SK-N-MC (cell line): Measurements from ENCODE around the gene MEF2B.

Source experiments
- DNase-seq: peaks from one replicate; pipeline ENCODE4 v3.0.0-alpha.2; 2011; ENCODE audit warnings: low read depth, low spot score
- H3K27ac ChIP-seq: fragments of 200-600 bp; sonication (generic); 2 replicates; pipeline ENCODE4 v1.5.1; 2016; ENCODE audit warnings: mixed run types
- H3K36me3 ChIP-seq: fragments of 200-600 bp; sonication (generic); 2 replicates; pipeline ENCODE4 v1.6.1; 2017; ENCODE audit warnings: antibody characterized with exemption, low read length, mixed read lengths; ENCODE audit not compliant: insufficient read depth
- H3K4me3 ChIP-seq: fragments of 200-600 bp; sonication (generic); 2 replicates; pipeline ENCODE4 v1.5.1; 2016
- H3K9ac ChIP-seq: fragments of 200-600 bp; sonication (generic); 2 replicates; pipeline ENCODE4 v1.8.0; 2017; ENCODE audit warnings: mixed run types, mixed read lengths; ENCODE audit not compliant: insufficient read length
- H3K9me3 ChIP-seq: fragments of 200-600 bp; sonication (generic); 2 replicates; pipeline ENCODE4 v1.6.1; 2017; ENCODE audit warnings: low read depth, mild to moderate bottlenecking, antibody characterized with exemption, low read length, moderate library complexity, mixed read lengths
- EZH2 ChIP-seq: fragments of 200-600 bp; sonication (generic); IDR thresholded peaks from one replicate; pipeline ENCODE4 v1.6.1; 2017; ENCODE audit warnings: antibody characterized with exemption
- FOXP2 ChIP-seq: optimal IDR thresholded peaks from 2 replicates; pipeline ENCODE3; 2011; ENCODE audit warnings: mild to moderate bottlenecking, moderate library complexity; ENCODE audit not compliant: insufficient read depth; ENCODE audit errors: extremely low read length, control extremely low read depth
- POLR2AphosphoS5 ChIP-seq: IDR thresholded peaks from 2 replicates; pipeline ENCODE4 v1.6.1; 2012; ENCODE audit warnings: mild to moderate bottlenecking, low read depth, low read length, borderline replicate concordance

Gene MEF2B

DNA sequence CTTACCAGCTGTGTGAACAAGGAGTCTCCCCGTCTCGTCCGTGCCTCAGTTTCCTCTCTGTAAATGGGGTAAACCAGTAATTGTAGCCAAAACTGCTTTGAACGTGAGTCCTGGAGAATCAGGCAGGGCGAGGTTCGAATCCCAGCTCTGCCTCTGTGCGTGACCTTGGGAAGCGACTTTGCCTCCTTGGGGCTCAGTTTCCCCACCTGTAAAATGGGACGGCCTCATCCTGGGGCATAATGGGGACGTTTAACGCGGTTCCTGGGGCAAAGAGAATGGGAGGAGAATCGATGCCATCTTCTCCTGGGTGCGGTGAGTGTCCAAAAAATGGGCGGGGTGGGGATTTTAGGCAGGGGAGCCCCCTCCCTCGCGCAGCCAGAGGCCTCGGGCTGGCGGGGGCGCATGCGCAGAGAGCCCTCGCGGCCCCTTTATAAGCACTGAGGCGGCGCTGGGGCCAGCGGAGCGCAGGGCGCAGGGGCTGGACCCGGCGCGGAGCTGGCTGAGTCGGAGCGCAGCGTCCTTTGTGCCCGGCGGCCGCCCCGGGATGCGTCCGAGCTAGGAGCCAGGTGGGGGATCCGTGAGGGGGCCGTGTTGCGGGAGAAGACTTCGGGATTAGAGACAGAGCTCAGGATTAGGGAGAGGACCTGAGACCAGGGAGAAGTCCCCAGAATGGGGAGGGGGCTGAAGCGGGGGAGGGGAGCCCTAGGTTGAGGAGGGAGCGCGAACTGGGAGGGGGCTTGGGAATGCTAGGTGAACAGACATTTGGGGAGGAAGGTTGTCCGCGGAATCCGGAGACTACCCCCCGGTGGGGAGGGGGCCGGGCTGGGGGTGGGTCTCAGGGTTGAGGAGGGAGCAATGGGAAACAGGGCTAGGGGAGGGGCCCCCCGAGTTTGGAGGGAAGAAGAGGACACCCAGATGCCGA, 41.7 kb upstream of the MEF2B start, which contains the start of gene NCAN:
NCAN (plus strand) TSS at position 460 of the 922 bp plus-strand sequence. CDS start 4,996 bp downstream, outside the sequence.
- no peaks in the 10 kb centered on the region for H3K9me3 ChIP-seq
- H3K36me3 ChIP-seq = no peaks in the 10 kb centered on the region
- H3K9ac ChIP-seq = no peak within 1 kb of the TSS
- no peak for TF ChIP-seq POLR2AphosphoS5
- TF ChIP-seq FOXP2 = no peak
- no peak for TF ChIP-seq EZH2
- no peak within 1 kb of the TSS for H3K4me3 ChIP-seq
- no peak within 1 kb of the TSS for H3K27ac ChIP-seq
- DNase-seq = no peak

DNA sequence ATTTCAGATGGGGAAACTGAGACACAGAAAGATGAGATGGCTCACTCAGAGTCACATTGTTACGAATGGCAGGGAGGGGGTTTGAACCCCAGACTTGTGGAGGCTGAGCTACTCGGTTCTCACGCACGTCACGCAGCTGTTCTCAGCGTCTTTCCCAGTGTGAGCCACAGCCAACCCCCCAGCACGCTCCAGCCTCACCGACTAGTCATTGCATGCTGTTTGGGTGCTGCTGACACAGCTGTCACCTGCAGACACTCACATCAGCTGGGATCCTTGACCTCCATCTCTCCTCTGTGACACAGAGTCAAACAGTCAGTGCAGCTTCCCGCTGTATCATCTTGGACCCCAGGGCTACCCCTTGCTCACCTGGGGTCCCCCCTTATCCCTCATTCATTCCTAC, 39.3 kb upstream of the MEF2B start:
- H3K36me3 ChIP-seq = no peaks in the 10 kb centered on the region
- TF ChIP-seq FOXP2 (no peak), EZH2 (no peak), POLR2AphosphoS5 (no peak)
- H3K9ac ChIP-seq = no peak overlapping the region
- DNase-seq = no peak
- no peaks in the 10 kb centered on the region for H3K9me3 ChIP-seq
- H3K4me3 ChIP-seq = no peak overlapping the region
- H3K27ac ChIP-seq = no peak overlapping the region

DNA sequence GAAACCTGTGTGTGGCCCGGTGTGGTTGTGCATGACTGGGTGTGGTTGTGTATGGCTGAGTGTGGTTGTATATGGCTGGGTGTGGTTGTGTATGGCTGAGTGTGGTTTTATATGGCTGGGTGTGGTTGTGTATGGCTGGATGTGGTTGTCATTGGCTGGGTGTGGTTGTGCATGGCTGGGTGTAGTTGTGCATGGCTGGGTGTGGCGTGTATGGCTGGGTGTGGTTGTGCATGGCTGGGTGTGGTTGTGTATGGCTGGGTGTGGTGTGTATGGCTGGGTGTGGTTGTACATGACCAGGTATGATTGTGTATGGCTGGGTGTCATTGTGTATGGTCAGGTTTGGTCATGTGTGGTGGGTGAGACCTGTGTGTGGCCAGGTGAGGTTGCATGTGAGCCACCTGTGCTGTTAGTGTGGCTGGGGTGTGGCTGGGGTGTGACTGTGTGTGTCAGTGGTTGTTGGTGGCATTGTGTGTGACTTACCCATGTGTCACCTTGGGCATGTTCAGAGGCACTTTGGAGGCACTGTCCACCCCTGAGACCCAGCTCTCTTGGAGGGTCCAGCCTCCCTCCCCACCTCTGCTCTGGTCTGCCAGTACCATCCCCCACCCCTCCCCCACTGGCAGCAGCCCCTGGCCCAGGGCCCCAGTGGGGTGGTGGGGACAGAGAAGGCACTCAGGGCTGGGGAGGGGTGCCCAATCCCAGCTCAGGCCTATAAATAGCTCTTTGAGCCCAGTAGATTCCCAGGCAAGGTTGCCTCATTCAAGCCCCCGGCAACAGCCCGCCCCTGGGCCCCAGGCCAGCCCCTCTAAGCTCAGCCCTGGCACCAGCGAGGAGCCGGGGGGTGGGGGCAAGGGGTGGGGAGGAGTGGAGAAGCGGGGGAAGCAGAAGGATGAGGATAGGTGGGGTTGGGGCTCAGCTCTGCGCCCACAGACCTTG, 37.8 kb upstream of the MEF2B start:
- TF ChIP-seq EZH2 = no peak
- TF ChIP-seq POLR2AphosphoS5 = no peak
- TF ChIP-seq FOXP2 = no peak
- H3K9me3 ChIP-seq = no peaks in the 10 kb centered on the region
- H3K27ac ChIP-seq = no peak overlapping the region
- DNase-seq = no peak
- no peak overlapping the region for H3K9ac ChIP-seq
- no peaks in the 10 kb centered on the region for H3K36me3 ChIP-seq
- H3K4me3 ChIP-seq = no peak overlapping the region

DNA sequence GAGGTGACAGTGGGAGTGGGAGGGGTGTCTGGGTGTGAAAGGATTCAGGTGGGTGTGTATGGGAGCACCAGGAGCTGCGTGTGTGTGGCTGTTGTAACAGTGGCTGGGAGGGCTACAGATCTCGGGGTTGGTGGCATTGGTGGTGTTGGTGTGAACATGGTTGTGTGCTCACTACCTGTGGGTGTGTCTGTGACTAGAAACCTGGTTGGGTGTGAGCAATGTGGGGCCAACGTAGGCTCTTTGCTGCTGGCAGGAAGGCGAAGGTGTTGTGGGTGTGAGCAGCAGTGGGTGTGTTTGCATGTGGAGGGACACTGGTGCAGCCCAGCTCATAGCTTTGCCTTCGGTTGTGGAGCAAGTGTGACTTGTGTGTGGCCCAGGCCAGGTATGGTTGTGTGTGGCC, 36.9 kb upstream of the MEF2B start:
- no peak overlapping the region for H3K4me3 ChIP-seq
- no peak overlapping the region for H3K27ac ChIP-seq
- no peak overlapping the region for H3K9ac ChIP-seq
- no peak for DNase-seq
- H3K36me3 ChIP-seq = no peaks in the 10 kb centered on the region; the same call in 1 of the 2 replicates
- H3K9me3 ChIP-seq = no peaks in the 10 kb centered on the region
- TF ChIP-seq EZH2 (no peak), FOXP2 (no peak), POLR2AphosphoS5 (no peak)

DNA sequence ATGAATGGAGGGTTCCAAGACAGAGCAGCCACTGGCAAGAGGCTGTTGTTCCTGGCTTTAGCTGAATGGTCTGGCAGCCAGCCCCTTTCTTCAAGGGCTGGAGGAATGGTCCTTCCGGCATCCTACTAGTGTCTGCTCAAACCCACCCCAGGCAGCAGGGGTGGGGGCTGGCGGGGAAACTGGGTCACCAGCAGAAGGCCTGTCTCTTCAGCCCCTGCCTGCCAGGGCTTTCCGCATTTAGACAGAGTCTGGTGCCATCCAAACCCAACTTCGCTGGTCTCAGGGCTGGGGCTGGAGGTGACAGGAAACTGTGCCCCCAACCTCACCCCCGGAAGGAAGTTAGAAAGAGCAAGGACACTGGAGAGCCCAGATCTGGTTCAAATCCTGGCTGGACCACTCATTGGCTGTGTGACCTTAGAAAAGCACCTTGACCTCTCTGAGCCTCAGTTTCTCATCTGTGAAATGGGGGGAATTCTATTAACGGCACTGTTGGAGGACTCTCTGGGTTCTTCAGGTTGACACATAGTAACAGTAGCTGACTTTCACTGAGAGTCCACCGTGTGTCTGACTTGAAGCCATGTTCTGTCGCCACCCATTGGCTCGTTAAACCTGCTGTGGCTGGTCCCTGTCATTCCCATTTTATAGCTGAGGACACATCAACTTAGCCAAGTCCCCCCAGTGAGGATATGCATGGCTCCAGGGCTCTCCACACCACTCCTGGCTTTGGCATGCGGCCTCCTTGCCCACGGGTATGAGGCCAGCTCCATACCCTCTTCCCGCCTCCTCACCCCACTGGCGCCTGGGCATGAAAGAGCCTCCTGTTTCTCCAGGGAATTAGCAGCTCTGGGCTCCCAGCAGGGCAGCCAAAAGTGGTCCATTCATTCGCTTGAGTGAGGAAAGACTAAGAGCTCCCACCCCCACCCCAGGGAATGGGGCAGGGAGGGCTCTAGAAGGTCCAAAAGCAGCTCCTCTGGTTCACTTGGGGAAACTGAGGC, 35.6 kb upstream of the MEF2B start:
- no peaks in the 10 kb centered on the region for H3K9me3 ChIP-seq

DNA sequence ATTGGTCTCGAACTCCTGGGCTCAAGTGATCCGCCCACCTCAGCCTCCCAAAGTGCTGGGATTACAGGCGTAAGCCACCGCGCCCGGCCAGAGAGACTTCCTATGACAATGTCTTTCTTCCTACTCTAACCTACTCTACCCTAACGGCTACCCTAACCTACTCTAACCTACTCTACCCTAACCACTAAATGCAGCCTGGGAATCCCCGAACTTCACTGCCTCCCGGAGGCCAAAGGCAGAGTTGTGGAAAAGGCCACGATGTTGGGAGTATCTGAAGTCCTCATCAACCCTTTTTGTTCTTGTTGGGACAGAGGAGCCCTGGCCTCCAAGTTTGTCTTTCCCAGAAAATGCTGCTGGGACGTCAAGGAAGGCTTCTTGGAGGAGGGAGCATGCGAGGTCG, 34.1 kb upstream of the MEF2B start:
- no peak for DNase-seq
- Histone ChIP-seq H3K36me3 (peaks cover 12% of the 10 kb centered on the region), H3K9me3 (no peaks in the 10 kb centered on the region), H3K9ac (no peak overlapping the region), H3K27ac (no peak overlapping the region), H3K4me3 (no peak overlapping the region)
- TF ChIP-seq EZH2 (no peak), POLR2AphosphoS5 (no peak), FOXP2 (no peak)

More for the DNA sequence above, 35.6 kb upstream of the MEF2B start:
- no peak for TF ChIP-seq FOXP2
- TF ChIP-seq POLR2AphosphoS5 = no peak
- no peak for TF ChIP-seq EZH2
- H3K9ac ChIP-seq = no peak overlapping the region
- DNase-seq = no peak
- no peak overlapping the region for H3K27ac ChIP-seq
- no peak overlapping the region for H3K4me3 ChIP-seq
- H3K36me3 ChIP-seq = peaks cover 6% of the 10 kb centered on the region
